ENCODE data around the gene LRRTM2.

The LRRTM2 gene

GRCh38 chr5:138878437-138879235 is 3.5 kb upstream of the LRRTM2 start:
- FAIRE-seq = no peak

- FAIRE-seq = no peak
Observed at GRCh38 chr5:138876811-138877210, 1.7 kb upstream of the LRRTM2 start.

- FAIRE-seq = no peak
Observed at GRCh38 chr5:138875946-138876345, 811 bp upstream of the LRRTM2 start.

- FAIRE-seq = no peak
Observed at GRCh38 chr5:138875552-138875875, 379 bp upstream of the LRRTM2 start.

- no peak for FAIRE-seq
Observed at GRCh38 chr5:138874241-138874640, 894 bp downstream of the LRRTM2 start.

GRCh38 chr5:138873466-138874221 is 1.5 kb downstream of the LRRTM2 start:
- FAIRE-seq = no peak

- FAIRE-seq = no peak
Observed at GRCh38 chr5:138872841-138873465, 2.2 kb downstream of the LRRTM2 start.

- no peak for FAIRE-seq
Observed at GRCh38 chr5:138870611-138871010, 4.5 kb downstream of the LRRTM2 start.

GRCh38 chr5:138869763-138870500 is 5.2 kb downstream of the LRRTM2 start:
- FAIRE-seq = no peak

GRCh38 chr5:138869038-138869437 is 6.1 kb downstream of the LRRTM2 start:
- FAIRE-seq = no peak

- no peak for FAIRE-seq
Observed at GRCh38 chr5:138867011-138867410, 8.1 kb downstream of the LRRTM2 start.

GRCh38 chr5:138853132-138853531 is 22.0 kb downstream of the LRRTM2 start:
- FAIRE-seq = no peak

- FAIRE-seq = no peak
Observed at GRCh38 chr5:138850865-138851435, 24.2 kb downstream of the LRRTM2 start.

- FAIRE-seq = no peak
Observed at GRCh38 chr5:138849882-138850281, 25.3 kb downstream of the LRRTM2 start.

- no peak for FAIRE-seq
Observed at GRCh38 chr5:138849439-138849838, 25.7 kb downstream of the LRRTM2 start.

GRCh38 chr5:138844812-138845513 is 30.2 kb downstream of the LRRTM2 start:
- no peak for FAIRE-seq

- FAIRE-seq = no peak
Observed at GRCh38 chr5:138844125-138844461, 31.0 kb downstream of the LRRTM2 start.

- no peak for FAIRE-seq
Observed at GRCh38 chr5:138843316-138844124, 31.6 kb downstream of the LRRTM2 start.

GRCh38 chr5:138841531-138841930 is 33.6 kb downstream of the LRRTM2 start:
- FAIRE-seq = no peak

GRCh38 chr5:138840103-138840502 is 35.0 kb downstream of the LRRTM2 start:
- no peak for FAIRE-seq

- FAIRE-seq = no peak
Observed at GRCh38 chr5:138837160-138837559, 38.0 kb downstream of the LRRTM2 start.
